ENCODE results near the gene HOXD10. TPM values are rescaled to one million over a fixed set of nuclear protein-coding genes. Genes with fewer than 3 reads are reported as not detected.

Gene HOXD10
- total RNA-seq, 2 donors from 2014 or later = not detected

DNA sequence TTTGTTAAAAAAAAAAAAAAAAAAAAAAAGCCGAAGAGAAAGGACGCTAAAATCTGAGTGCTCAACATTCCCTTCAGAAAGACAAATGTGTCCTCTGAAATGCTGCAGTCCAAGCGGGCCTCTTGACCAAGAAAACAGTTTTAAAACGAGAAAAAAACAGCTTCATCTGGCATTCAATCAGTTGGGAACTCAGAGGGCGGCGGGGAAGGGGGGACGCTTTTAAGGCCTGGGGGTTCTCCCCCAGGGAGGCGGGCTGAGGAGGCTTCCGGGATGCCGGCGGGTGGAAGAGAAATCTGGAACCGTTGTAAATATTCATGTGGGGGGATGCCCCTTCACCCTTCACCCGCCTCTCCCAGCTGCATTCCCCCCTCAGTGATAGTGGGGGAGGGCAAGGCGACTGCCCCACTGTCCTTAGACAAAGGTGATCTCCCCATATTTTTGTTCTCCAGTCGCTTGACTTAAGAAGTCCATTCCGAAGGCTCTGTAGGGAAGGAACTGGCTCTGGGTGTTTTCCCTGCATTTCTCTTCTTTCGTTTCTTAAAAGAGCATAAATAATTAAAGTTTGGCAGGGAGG, 12.7 kb upstream of the HOXD10 start:
- Histone ChIP-seq H3K27me3 (peaks cover 58 to 92% of the 10 kb centered on the region in 2 donors), H3K36me3 (no peaks in the 10 kb centered on the region), H3K4me1 (peaks cover 0 to 46% of the 10 kb centered on the region in 2 donors), H3K27ac (no peak overlapping the region), H3K9me3 (no peaks in the 10 kb centered on the region), H3K4me3 (no peak overlapping the region)
- DNase-seq (ENCODE audit: low spot score) = no peak
- TF ChIP-seq, protein P1, sequence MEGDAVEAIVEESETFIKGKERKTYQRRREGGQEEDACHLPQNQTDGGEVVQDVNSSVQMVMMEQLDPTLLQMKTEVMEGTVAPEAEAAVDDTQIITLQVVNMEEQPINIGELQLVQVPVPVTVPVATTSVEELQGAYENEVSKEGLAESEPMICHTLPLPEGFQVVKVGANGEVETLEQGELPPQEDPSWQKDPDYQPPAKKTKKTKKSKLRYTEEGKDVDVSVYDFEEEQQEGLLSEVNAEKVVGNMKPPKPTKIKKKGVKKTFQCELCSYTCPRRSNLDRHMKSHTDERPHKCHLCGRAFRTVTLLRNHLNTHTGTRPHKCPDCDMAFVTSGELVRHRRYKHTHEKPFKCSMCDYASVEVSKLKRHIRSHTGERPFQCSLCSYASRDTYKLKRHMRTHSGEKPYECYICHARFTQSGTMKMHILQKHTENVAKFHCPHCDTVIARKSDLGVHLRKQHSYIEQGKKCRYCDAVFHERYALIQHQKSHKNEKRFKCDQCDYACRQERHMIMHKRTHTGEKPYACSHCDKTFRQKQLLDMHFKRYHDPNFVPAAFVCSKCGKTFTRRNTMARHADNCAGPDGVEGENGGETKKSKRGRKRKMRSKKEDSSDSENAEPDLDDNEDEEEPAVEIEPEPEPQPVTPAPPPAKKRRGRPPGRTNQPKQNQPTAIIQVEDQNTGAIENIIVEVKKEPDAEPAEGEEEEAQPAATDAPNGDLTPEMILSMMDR (IDR thresholded peaks at IDR 0.05) = no peak

DNA sequence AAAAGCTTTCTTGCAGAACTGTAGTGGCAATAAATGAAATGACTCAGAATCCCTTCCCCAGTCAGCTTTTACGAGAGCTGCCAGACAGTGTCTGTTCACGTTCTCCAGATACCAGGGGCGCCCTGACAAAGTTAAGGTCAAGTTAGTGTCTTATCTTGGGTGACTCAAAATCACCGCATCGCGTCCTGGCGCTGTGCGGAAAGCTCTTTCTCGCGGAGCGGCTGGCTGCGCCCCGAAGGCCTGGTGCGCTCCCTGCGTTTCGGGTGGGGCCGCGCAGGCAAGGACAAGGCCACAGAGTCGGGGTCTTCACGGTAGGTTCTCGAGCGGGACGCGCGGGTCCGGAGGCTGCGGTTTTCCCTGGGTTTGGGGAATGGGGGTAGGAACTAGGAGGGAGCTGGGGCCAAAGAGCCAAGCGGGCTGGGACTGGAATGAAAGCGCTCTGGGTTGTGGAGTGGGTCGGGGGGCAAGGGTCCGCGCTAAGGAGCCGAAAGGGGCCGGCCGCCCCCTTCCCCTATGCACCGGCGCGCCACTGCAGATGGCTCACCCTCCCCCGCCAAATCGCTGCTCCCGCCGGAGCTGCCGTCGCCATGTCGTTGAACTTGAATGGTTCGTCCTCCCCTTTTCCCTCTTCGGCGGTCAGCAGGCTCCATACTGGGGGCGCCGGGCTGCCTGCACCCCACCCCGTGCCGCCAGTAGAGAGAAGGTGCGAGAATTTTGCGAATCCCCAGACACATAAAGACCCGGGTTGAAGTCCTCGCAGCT, 12.1 kb upstream of the HOXD10 start:
- H3K4me3 ChIP-seq = no peak overlapping the region
- no peaks in the 10 kb centered on the region for H3K36me3 ChIP-seq
- DNase-seq (ENCODE audit: low spot score) = no peak
- TF ChIP-seq, protein P1 (IDR thresholded peaks at IDR 0.05) = no peak
- H3K27me3 ChIP-seq = peaks cover 58 to 93% of the 10 kb centered on the region in 2 donors
- no peak overlapping the region for H3K27ac ChIP-seq
- H3K9me3 ChIP-seq = no peaks in the 10 kb centered on the region
- peaks cover 0 to 46% of the 10 kb centered on the region in 2 donors for H3K4me1 ChIP-seq

DNA sequence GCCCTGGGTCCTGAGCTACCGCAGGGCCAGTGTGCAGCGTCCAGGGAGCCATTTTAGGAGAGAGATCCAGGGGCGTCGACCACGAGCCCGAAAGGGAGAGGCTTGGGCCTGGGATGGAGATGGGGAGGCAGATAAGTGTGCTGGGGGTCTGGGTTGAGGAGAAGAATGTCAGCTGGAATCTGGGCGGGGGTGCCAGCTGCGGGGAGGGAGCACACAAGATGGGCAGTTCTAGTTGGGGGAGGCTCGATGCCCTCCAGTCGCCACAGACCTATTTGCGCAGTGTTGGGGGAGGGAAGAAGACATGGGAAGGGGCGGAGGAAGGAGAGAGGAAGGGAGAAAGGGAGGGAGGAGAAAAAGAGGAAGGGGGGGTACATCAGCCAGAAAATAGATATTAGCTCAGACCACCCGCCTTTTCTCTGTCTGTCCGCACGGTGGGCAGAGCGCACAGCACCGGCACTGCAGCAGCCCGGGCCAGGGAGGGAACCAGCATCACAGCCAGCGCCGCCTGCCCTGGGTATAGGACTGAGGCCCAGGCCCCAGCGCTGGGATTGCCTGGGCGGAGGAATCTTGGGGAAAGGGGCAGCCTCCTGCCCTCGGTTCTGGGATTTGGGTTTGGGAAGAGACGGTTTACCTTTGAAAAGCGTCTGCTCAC, 11.4 kb upstream of the HOXD10 start:
- H3K27ac ChIP-seq = no peak overlapping the region
- DNase-seq (ENCODE audit: low spot score) = no peak
- H3K4me1 ChIP-seq = peaks cover 0 to 39% of the 10 kb centered on the region in 2 donors

DNA sequence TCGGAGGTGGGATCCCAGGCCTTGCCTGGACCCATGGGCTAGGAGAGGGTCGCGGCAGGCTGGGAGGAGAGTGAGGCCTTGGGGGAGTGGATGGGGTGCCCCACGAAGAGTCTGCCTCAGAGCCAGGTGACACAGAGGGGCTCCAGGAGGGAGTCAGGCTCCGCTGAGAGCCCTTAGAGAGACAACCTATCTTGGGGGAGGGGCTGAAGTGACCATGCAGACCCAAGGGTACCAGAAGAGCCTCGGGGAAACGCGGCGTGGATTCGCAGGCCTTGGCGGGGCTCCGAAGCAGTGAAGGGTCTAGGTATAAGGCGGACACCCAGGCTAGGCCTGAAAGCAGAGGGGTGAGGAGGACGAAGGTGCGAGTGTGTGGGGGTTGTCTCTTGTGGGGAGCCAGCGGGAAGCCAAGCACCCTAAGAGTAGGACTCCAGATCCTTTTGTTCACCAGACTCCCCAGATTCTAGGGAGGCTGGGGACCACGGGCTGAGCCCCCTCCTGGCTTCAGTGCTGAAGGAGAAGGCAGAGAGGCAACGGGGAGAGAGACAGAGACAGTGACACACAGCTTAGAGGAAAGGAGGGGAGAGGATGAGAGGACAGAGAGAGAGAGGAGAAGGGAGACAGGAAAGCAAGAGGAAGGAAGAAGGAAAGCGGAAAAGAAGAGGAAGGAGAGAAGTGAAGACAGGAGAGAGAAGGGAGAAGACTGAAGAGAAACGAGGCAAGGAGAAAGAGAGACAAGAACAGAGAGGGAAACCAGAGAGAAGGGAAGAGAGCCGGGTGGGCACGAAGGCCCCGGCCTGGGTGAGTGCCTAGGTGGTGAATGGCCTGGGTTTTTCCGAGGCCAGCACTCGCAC, 10.6 kb upstream of the HOXD10 start:
- H3K4me1 ChIP-seq = peaks cover 0 to 39% of the 10 kb centered on the region in 2 donors
- peaks cover 63 to 92% of the 10 kb centered on the region in 2 donors for H3K27me3 ChIP-seq
- DNase-seq (ENCODE audit: low spot score) = no peak
- no peak overlapping the region for H3K27ac ChIP-seq
- no peaks in the 10 kb centered on the region for H3K9me3 ChIP-seq
- no peak overlapping the region for H3K4me3 ChIP-seq
- TF ChIP-seq, protein P1 (IDR thresholded peaks at IDR 0.05) = no peak
- no peaks in the 10 kb centered on the region for H3K36me3 ChIP-seq

More for the DNA sequence above, 11.4 kb upstream of the HOXD10 start:
- H3K9me3 ChIP-seq = no peaks in the 10 kb centered on the region
- TF ChIP-seq, protein P1 (IDR thresholded peaks at IDR 0.05) = no peak
- no peaks in the 10 kb centered on the region for H3K36me3 ChIP-seq
- peaks cover 61 to 93% of the 10 kb centered on the region in 2 donors for H3K27me3 ChIP-seq
- H3K4me3 ChIP-seq = no peak overlapping the region

All from right atrium auricular region (tissue), 2 donors.